ENCODE measurements around the gene LRRC3C.

LRRC3C gene

GRCh38 chr17:39951924-39952679 is 24.6 kb downstream of the LRRC3C start:
- DNase-seq: no peak

DNA sequence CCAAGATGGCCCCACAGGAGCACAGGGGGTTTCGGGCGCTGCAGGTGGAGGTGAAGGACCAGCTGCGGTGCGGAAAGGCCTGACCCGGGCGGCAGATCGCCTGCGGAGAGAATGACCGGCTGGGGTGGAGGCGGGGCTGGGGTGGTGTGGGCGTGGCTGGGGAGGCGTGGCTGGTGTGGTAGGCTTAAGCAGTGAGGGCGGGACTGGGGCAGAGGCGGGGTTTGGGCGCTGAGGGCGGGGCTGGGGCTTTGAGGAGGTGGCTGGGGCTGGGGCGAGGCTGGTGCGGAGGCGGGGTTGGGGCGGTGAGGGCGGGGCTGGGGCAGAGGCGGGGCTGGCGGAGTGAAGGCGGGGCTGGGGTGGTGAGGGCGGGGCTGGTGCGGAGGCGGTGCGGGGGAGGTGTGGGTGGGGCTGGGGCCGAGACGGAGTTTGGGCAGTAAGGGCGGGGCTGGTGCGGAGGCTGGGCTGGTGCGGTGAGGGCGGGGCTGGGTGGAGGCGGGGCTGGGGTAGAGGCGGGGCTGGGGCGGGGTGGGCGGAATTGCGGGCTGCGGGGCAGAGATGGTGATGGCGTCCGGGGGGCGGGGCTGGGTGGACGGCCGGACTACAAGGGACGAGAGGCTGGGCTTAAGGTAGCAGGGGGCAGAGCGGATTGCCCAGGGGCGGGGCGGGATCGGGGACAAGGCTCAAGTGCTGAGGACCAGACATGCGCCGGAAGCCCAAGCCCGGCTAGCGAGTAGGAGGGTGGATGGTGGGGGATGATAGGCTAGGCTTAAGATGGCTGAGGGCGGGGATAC is 25.3 kb downstream of the LRRC3C start:
- peak; percentile 86 to 87 for DNase-seq

DNA sequence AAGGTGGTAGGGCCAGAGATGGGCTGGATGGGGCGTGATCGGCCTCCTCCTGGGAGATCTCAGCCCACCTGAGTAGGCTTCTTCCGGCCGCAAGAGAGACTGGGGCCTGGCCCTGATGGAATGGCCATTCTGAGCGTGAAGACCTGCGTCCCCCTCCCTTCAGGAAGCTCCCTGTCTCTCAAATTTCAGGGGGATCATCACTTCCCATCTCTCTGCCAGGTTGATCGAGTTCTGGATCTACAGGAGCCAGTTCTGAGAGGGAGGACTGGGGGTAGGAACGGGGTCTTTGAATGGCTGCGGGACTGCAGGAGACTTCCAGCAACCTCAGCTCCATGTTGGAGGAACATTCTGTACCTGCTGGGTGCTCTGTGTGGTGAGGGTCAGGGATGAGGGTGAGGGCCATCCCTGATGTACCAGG is 25.9 kb downstream of the LRRC3C start:
- DNase-seq: no peak

DNA sequence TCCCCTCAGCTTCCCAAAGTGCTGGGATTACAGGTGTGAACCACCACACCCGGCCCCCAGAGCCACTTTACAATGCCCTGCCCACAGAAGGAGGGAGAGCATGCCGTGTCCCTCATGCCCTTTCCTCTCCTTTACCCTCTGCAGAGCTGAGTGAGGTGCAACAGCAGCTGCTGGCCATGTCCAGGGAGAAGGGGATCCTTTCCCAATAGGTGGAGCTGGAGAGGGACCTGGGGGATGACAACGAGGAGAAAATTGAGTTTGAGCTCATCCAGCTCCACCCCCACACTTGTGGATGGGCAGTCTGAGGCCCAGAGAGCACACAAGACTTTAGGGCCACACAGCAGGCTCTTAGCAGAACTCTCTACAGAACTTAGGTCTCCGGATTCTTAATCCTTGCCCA is 27.3 kb downstream of the LRRC3C start:
- DNase-seq: no peak

GRCh38 chr17:39955726-39956225 is 28.2 kb downstream of the LRRC3C start:
- DNase-seq: no peak

DNA sequence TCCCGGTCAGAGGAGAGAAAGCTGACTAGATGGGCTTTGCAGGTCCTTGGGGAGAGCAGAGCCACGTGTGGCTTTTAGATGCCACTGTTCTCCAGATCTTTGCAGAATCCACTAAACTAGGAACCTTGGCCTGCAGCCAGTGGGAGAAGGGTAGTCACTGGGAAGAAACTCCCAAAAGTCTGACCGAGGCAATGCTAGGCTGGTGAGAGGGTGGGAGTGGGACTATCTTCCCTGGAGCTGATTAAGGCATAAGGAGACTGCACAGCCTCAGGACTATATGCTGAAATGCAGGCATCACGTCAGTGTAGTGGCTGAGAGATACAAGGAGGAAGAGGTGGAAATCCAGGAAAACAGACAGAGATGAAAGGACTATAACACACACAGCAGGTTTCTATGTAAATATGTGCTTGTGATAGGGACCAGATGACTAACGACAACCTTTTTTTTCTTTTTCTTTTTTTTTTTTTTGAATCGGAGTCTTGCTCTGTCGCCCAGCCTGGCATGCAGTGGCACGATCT is 33.1 kb downstream of the LRRC3C start:
- no peak for DNase-seq

GRCh38 chr17:39962642-39963220 is 35.2 kb downstream of the LRRC3C start, which contains the start of gene GSDMA:
Gene GSDMA (plus strand): TSS chr17:39963004. CDS start chr17:39965688, 2,684 bp downstream.
- DNase-seq: no peak

- no peak for DNase-seq
Measured at GRCh38 chr17:39963829-39964228, 36.3 kb downstream of the LRRC3C start.

DNA sequence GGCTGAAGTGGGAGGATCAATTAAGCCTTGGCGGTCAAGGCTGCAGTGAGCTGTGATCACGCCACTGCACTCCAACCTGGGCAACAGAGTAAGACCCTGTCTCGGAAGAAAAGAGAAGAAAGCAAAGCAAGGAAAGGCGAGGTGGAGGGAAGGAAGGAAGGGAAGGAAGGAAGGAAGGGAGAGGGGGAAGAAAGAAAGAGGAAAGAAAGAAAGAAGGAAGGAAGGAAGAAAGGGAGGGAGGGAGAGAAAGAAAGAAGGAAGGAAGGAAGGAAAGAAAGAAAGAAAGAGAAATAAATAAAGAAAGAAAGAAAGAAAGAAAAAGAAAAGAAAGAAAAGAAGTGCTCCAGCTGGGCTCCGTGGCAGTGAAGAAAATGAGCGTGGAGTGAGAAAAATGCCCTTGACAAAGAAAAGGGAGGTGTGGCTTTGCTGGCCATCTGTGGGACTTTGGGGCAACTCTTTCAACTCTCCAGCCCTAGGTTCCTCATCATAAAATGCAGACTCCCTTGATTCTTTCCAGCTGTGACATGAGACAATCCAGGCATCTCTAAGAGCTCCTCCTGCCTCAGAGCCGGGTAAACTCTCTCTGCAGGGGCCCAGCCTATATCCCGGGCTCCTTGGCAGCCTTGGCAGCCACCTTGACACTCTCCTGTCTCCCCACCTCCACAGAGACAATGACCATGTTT is 37.6 kb downstream of the LRRC3C start:
- no peak for DNase-seq

DNA sequence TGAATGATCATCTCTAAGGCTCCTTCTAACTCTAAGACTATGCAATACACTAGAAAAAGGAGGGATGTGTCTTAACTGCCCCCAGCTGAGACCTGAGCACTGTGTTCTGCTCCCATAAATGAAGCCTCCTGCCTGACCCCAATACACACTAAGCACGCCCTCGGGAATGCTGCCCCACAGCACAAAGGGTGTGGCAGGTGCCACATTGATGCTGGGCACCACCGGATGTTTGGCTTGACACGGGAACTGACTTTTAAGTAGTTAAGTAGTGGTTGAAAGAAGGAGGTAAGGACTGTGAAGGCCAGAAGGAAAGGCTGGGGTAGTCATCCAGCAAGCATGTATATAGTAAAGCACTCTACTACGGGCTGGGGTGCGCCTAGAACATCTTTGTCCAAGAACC is 39.2 kb downstream of the LRRC3C start:
- DNase-seq: no peak

DNA sequence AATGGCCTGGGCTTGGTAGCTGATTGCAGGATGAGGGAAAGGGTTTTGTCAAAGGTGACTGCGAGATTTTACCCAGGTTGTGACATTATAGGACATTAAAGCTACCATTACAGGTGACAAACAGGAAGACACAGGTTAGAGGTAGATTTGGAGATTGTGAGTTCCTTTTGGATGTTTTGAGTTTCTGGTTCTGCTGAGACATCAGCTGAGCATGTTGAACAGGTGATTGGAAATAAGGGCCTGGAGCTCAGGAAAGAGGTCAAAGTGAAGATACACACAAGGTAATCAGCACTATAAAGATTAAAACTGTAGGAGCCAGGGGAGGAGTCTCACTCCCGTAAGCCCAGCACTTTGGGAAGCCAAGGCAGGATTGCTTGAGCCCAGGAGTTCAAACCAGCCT is 41.2 kb downstream of the LRRC3C start:
- no peak for DNase-seq

- no peak for DNase-seq
Measured at GRCh38 chr17:39969375-39969774, 41.8 kb downstream of the LRRC3C start.

DNA sequence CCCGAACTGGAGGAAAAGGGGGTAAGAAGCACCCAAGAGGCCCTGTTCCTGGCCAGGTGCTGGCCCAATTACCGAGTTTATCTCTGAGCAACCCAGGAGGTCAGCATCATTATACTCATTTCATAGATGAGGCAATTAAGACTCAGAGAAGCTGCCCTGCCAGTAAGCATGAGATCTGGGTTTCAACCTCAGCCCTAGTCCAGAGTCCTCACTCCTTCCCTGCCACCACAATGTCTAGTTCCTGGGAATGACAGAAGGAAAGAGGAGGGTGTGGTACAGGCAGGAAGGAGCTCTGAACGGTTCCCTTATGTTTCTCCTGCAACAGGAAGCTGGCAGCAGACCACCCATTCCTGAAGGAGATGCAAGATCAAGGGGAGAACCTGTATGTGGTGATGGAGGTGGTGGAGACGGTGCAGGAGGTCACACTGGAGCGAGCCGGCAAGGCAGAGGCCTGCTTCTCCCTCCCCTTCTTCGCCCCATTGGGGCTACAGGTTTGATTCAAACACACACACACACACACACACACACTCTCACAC is 42.7 kb downstream of the LRRC3C start:
- DNase-seq: no peak

DNA sequence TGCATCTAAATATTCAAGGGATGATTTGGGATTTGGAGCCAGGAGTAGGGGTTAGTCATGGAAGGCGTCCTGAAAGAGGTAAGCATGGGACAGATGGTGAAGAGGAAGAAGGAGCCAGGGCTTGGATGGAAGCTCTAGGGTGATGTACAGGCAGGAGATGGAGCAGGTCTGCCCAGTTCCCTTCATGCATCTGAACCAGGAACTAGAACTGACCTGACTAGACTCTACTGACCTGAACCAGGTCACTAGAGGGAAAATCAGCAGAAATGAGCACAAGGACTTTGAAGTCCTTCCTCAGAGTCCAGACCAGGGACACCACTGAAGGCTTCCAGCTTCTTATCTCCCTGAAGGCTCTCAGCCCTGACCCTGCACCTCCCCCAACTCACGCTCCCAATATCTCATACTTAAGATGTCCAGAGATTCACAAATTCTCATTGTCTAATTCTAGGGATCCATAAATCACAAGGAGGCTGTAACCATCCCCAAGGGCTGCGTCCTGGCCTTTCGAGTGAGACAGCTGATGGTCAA is 43.6 kb downstream of the LRRC3C start:
- DNase-seq: no peak

- DNase-seq: no peak
Measured at GRCh38 chr17:39972271-39972670, 44.7 kb downstream of the LRRC3C start.

DNA sequence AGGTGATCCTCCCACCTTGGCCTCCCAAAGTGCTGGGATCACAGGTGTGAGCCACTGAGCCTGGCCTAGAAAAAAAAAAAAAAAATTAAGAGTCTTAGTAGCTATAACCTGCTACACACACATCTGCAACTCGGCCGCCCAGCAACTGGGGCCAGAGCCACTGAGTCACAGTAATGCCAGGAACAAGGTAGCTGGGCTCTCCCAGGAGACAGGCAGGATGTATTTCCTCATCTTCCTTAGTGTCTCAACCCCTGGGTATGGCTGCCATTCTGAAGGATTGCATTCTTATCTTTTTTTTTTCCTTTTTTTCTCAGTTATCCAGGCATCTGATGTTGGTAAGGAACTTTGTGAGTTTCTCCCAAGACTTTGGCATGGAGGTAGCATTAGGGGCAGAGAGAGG is 46.0 kb downstream of the LRRC3C start:
- no peak for DNase-seq

- DNase-seq: no peak
Measured at GRCh38 chr17:39974433-39974832, 46.9 kb downstream of the LRRC3C start.

- DNase-seq: no peak
Measured at GRCh38 chr17:39975801-39976200, 48.3 kb downstream of the LRRC3C start.

- no peak for DNase-seq
Measured at GRCh38 chr17:39979016-39979670, 51.6 kb downstream of the LRRC3C start.

DNA sequence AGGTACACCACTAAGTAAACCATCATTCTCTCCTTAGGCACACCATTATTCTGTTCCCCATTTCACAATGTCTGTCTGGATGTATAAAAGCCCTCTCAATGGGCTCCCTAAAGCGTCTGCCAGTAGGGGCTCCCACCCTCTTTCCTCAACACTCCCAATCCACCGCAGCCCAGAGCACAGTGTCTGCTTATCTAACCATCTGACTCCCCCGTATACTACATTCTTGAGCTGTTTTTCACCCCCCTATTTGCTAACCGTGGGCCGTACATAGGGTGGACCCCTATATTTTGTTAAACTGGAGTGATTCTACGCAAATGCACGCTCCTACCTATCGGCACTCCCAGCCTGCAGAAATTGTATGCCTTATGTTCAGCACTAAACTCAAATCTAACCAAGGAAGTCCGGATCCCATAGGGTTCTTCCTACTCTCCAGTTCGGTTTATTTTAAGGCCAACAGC is 52.4 kb downstream of the LRRC3C start:
- no peak for DNase-seq

DNA sequence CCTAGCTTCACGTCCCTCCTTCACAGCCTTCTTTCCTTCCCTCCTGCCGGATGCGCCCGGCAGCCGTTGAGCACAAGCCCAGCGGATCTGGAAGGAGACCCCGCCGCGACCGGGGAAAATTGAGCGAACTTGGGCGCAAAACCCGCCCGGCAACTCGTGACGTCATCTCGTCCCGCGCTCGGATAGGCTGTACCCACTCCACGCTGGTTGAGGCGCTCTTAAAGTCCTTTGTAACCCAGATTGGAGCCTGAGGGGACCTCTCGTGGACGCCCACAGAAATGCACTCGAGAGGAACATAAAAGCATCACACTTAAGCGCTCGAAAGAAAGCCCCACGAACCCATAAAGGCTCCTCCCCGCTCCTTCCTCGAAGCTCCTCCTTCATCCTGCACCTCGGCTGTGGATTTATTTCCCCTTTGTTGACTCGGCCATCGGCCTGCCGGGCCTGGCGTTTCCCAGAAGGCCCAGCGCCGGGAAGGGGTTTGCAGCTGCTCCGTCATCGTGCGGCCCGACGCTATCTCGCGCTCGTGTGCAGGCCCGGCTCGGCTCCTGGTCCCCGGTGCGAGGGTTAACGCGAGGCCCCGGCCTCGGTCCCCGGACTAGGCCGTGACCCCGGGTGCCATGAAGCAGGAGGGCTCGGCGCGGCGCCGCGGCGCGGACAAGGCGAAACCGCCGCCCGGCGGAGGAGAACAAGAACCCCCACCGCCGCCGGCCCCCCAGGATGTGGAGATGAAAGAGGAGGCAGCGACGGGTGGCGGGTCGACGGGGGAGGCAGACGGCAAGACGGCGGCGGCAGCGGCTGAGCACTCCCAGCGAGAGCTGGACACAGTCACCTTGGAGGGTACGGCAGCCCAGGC is 53.0 kb downstream of the LRRC3C start, which contains the start of gene PSMD3:
Gene PSMD3 (plus strand): TSS at position 457 of the 856 bp plus-strand sequence. CDS start 164 bp downstream, at position 621.
- peak; percentile 96 to 97 for DNase-seq
